SK-N-SH (cell line): ENCODE data around the gene FAM228B. TPM values are rescaled to one million over a fixed set of nuclear protein-coding genes. Genes with fewer than 3 reads are reported as not detected.

Experiments
- CTCF ChIA-PET: fragments of 300-600, 350-600 bp; formaldehyde crosslinking; extraction: SDS; loops from one replicate; lab custom pipeline; 2021; lab: Yijun Ruan, JAX
- POLR2A ChIA-PET: fragments of 350-600 bp; sonication (Branson Sonifier 250); formaldehyde crosslinking; extraction: SDS; loops from one replicate; lab custom pipeline; 2020; ENCODE audit warnings: antibody characterized with exemption, inconsistent platforms; lab: Yijun Ruan, JAX
- DNase-seq: peaks from one replicate; pipeline ENCODE4 v3.0.0; 2012
- H2AFZ ChIP-seq: fragments of 200-600 bp; sonication (generic); 2 replicates; pipeline ENCODE4 v1.8.1; 2016; ENCODE audit warnings: antibody characterized with exemption, mild to moderate bottlenecking, low read depth
- H3F3A ChIP-seq: fragments of 200-600 bp; sonication (generic); replicated peaks from 2 replicates; pipeline ENCODE3; 2016; ENCODE audit warnings: antibody characterized with exemption, mild to moderate bottlenecking; ENCODE audit not compliant: insufficient read depth
- H3K27ac ChIP-seq, 2 experiments: fragments of 200-500 bp in 1 of 2; fragments of 200-600 bp in 1 of 2; sonication (Bioruptor generic) in 1 of 2; sonication (generic), shearing (Covaris generic) in 1 of 2; 2 replicates each; pipeline versions ENCODE4 v1.5.1 to v1.6.1; 2014 to 2016; ENCODE audit warnings: low read depth in 2 of 2, inconsistent platforms in 1 of 2, low read length in 1 of 2, mild to moderate bottlenecking in 1 of 2, mixed read lengths in 1 of 2
- H3K27me3 ChIP-seq: fragments of 200-600 bp; sonication (generic), shearing (Covaris generic); 2 replicates; pipeline ENCODE4 v1.6.1; 2016; ENCODE audit warnings: mixed run types; ENCODE audit not compliant: insufficient read depth
- H3K36me3 ChIP-seq, 2 experiments: fragments of 200-500 bp in 1 of 2; fragments of 200-600 bp in 1 of 2; sonication (Bioruptor generic) in 1 of 2; sonication (generic) in 1 of 2; replicated peaks in 1 of 2; 2 replicates each; pipeline versions ENCODE3 to v1.5.1; 2014 to 2016; ENCODE audit warnings: low read length in 1 of 2, mild to moderate bottlenecking in 1 of 2; ENCODE audit not compliant: insufficient read depth in 2 of 2, control insufficient read depth in 1 of 2
- H3K4me1 ChIP-seq, 2 experiments: fragments of 200-500 bp in 1 of 2; fragments of 200-600 bp in 1 of 2; sonication (Bioruptor generic) in 1 of 2; sonication (generic), shearing (Covaris generic) in 1 of 2; 2 replicates each; pipeline versions ENCODE4 v1.5.1 to v1.6.1; 2014 to 2016; ENCODE audit warnings: low read depth in 1 of 2, low read length in 1 of 2, mixed run types in 1 of 2; ENCODE audit not compliant: insufficient read depth in 2 of 2, control insufficient read depth in 1 of 2
- H3K4me2 ChIP-seq: fragments of 200-600 bp; sonication (generic), shearing (Covaris generic); 2 replicates; pipeline ENCODE4 v1.6.1; 2017; ENCODE audit warnings: mixed run types
- H3K4me3 ChIP-seq, 2 experiments: fragments of 200-500 bp in 1 of 2; fragments of 200-600 bp in 1 of 2; sonication (Bioruptor generic) in 1 of 2; sonication (generic), shearing (Covaris generic) in 1 of 2; 2 replicates each; pipeline versions ENCODE4 v1.5.1 to v1.8.1; 2014 to 2016; ENCODE audit warnings: low read depth in 2 of 2, inconsistent platforms in 1 of 2, low read length in 1 of 2, mild to moderate bottlenecking in 1 of 2, mixed read lengths in 1 of 2, moderate library complexity in 1 of 2
- H3K79me2 ChIP-seq: fragments of 200-600 bp; sonication (generic); 2 replicates; pipeline ENCODE4 v1.8.1; 2017; ENCODE audit warnings: mild to moderate bottlenecking; ENCODE audit not compliant: insufficient read depth
- H3K9ac ChIP-seq: fragments of 200-600 bp; sonication (generic); 2 replicates; pipeline ENCODE4 v1.6.1; 2017; ENCODE audit warnings: mixed run types
- H3K9me2 ChIP-seq: fragments of 200-600 bp; sonication (generic); 2 replicates; pipeline ENCODE4 v1.6.1; 2017; ENCODE audit warnings: mixed run types
- H3K9me3 ChIP-seq: fragments of 200-600 bp; sonication (generic); 2 replicates; pipeline ENCODE4 v1.6.1; 2017; ENCODE audit warnings: mixed run types, mild to moderate bottlenecking, moderate library complexity
- H4K20me1 ChIP-seq: fragments of 200-600 bp; sonication (generic); 2 replicates; pipeline ENCODE4 v1.6.1; 2017; ENCODE audit warnings: mild to moderate bottlenecking, mixed run types; ENCODE audit not compliant: insufficient read depth
- CHD2 ChIP-seq: fragments of 150-350 bp; IDR thresholded peaks from 2 replicates; pipeline ENCODE4 v1.6.1; 2018; ENCODE audit warnings: low read length; ENCODE audit not compliant: partially characterized antibody
- EP300 ChIP-seq, 2 experiments: IDR thresholded peaks; 2 replicates each; pipeline versions ENCODE4 v1.4.0 to v1.6.1; 2012; ENCODE audit warnings: borderline replicate concordance in 1 of 2, low read depth in 1 of 2, low read length in 1 of 2
- EZH2phosphoT487 ChIP-seq: fragments of 200-600 bp; sonication (generic); IDR thresholded peaks from 2 replicates; pipeline ENCODE4 v1.6.1; 2017; ENCODE audit warnings: low read depth, mixed run types, mild to moderate bottlenecking, antibody characterized with exemption, moderate library complexity, borderline replicate concordance
- FOXJ3 ChIP-seq: sonication (generic); formaldehyde crosslinking; IDR thresholded peaks from 2 replicates; pipeline ENCODE4 v1.5.1; 2020; ENCODE audit warnings: mild to moderate bottlenecking, missing genetic modification reagents
- GATA2 ChIP-seq: sonication (generic); formaldehyde crosslinking; IDR thresholded peaks from 2 replicates; pipeline ENCODE4 v1.5.0; 2020; ENCODE audit warnings: mild to moderate bottlenecking, missing genetic modification reagents
- IRF3 ChIP-seq: fragments of 150-350 bp; IDR thresholded peaks from 2 replicates; pipeline ENCODE4 v1.6.1; 2016; ENCODE audit warnings: mild to moderate bottlenecking, low read depth, low read length
- JUND ChIP-seq: IDR thresholded peaks from 2 replicates; pipeline ENCODE4 v1.4.0; 2012
- MXI1 ChIP-seq: IDR thresholded peaks from 2 replicates; pipeline ENCODE4 v1.6.1; 2012; ENCODE audit warnings: mild to moderate bottlenecking, low read depth, low read length, improper control_type of control experiment
- PBX3 ChIP-seq: IDR thresholded peaks from 2 replicates; pipeline ENCODE4; 2012
- POLR2AphosphoS5 ChIP-seq: IDR thresholded peaks from 2 replicates; pipeline ENCODE4 v1.6.1; 2012; ENCODE audit warnings: low read depth, low read length
- RCOR1 ChIP-seq: fragments of 150-350 bp; IDR thresholded peaks from 2 replicates; pipeline ENCODE4 v1.6.1; 2017; ENCODE audit warnings: antibody characterized with exemption, low read length
- REST ChIP-seq: IDR thresholded peaks from 2 replicates; pipeline ENCODE4 v1.6.1; 2012; ENCODE audit warnings: mild to moderate bottlenecking, low read depth, low read length, moderate library complexity
- SIN3A ChIP-seq: IDR thresholded peaks from 2 replicates; pipeline ENCODE4 v1.6.1; 2012; ENCODE audit warnings: low read depth, mild to moderate bottlenecking, low read length, moderate library complexity, borderline replicate concordance
- SMC3 ChIP-seq: IDR thresholded peaks from 2 replicates; pipeline ENCODE4 v1.6.1; 2012; ENCODE audit warnings: low read depth, low read length, improper control_type of control experiment
- TAF1 ChIP-seq: IDR thresholded peaks from 2 replicates; pipeline ENCODE4 v1.6.1; 2012; ENCODE audit warnings: low read depth, mild to moderate bottlenecking, low read length, moderate library complexity, borderline replicate concordance
- TCF12 ChIP-seq: IDR thresholded peaks from 2 replicates; pipeline ENCODE4 v1.4.0; 2012
- USF1 ChIP-seq: IDR thresholded peaks from 2 replicates; pipeline ENCODE4 v1.4.0; 2012; ENCODE audit warnings: low read depth, borderline replicate concordance
- USF2 ChIP-seq: fragments of 150-350 bp; IDR thresholded peaks from 2 replicates; pipeline ENCODE4 v1.6.1; 2017; ENCODE audit warnings: antibody characterized with exemption, low read length, low read depth, borderline replicate concordance
- WGBS: methylation state at CpG from one replicate; pipeline ENCODE4 v1.1.6; 2017; ENCODE audit warnings: low lambda C conversion rate; 5-methylcytosine and 5-hydroxymethylcytosine counted together
- polyA plus RNA-seq, 3 experiments: library from polyadenylated mRNA; depleted of rRNA; stranded (reverse); fragments of >200 nt; gene quantifications; 2 replicates each; pipeline ENCODE4 v1.2.3, GENCODE V29; 2012

The FAM228B gene
- polyA plus RNA-seq, 1 of the 3 experiments (the other 2 are of a cell fraction): 5.3 TPM

GRCh38 chr2:24169023-24169422 lies 45.8 kb downstream of the FAM228B start (continued):
- TF ChIP-seq IRF3 (no peak), MXI1 (no peak), CHD2 (no peak), EZH2phosphoT487 (no peak), REST (no peak), EP300 (IDR thresholded peaks at IDR 0.05; ENCODE audit: borderline replicate concordance in 1 of 2, low read depth in 1 of 2, low read length in 1 of 2) (no peak), GATA2 (CRISPR knock-in tag) (no peak)

- ChIA-PET CTCF (interaction anchor here (1.0 to 2.8 kb wide), 2 partner anchors 11 to 33 kb away, joined by 3 to 7 read pairs; no protein-coding TSS in a partner anchor), POLR2A (no interaction called here)
- Histone ChIP-seq H3K27me3 (no peaks in the 10 kb centered on the region), H3K4me1 (no peaks in the 10 kb centered on the region), H3K9me2 (no peaks in the 10 kb centered on the region), H3K36me3 (no peaks in the 10 kb centered on the region), H3K4me3 (no peak within 1 kb of the TSS), H3K9me3 (no peaks in the 10 kb centered on the region), H3F3A (no peaks in the 10 kb centered on the region), H3K27ac (no peak within 1 kb of the TSS), H4K20me1 (no peaks in the 10 kb centered on the region), H3K9ac (no peak within 1 kb of the TSS), H3K4me2 (no peak within 1 kb of the TSS), H3K79me2 (no peaks in the 10 kb centered on the region), H2AFZ (no peak within 1 kb of the TSS)
- TF ChIP-seq SMC3: no peak
- no peak for TF ChIP-seq CHD2
- no peak for TF ChIP-seq RCOR1
- no peak for TF ChIP-seq TCF12
- TF ChIP-seq TAF1: no peak
- TF ChIP-seq USF2: no peak
- TF ChIP-seq POLR2AphosphoS5: no peak
- no peak for TF ChIP-seq FOXJ3 (CRISPR knock-in tag)
- TF ChIP-seq PBX3: no peak
- TF ChIP-seq SIN3A: no peak
- no peak for TF ChIP-seq USF1
- no peak for TF ChIP-seq MXI1
- no peak for TF ChIP-seq JUND
- WGBS: 94% methylated on average over 35 of the region's 46 CpGs
- peak; percentile 42 for DNase-seq
Observed at GRCh38 chr2:24174851-24175277, 51.6 kb downstream of the FAM228B start, which contains the start of gene FAM228A. FAM228A (plus strand) TSS chr2:24175053; CDS start chr2:24175481, 428 bp downstream.
